ENCODE results near the gene ULK1. TPM values are rescaled to one million over a fixed set of nuclear protein-coding genes. Genes with fewer than 3 reads are reported as not detected.

Gene ULK1
- total and polyA plus RNA-seq, 3 donors from 2014 or later, result 29.2 to 53.5 (median 49.9) TPM

DNA sequence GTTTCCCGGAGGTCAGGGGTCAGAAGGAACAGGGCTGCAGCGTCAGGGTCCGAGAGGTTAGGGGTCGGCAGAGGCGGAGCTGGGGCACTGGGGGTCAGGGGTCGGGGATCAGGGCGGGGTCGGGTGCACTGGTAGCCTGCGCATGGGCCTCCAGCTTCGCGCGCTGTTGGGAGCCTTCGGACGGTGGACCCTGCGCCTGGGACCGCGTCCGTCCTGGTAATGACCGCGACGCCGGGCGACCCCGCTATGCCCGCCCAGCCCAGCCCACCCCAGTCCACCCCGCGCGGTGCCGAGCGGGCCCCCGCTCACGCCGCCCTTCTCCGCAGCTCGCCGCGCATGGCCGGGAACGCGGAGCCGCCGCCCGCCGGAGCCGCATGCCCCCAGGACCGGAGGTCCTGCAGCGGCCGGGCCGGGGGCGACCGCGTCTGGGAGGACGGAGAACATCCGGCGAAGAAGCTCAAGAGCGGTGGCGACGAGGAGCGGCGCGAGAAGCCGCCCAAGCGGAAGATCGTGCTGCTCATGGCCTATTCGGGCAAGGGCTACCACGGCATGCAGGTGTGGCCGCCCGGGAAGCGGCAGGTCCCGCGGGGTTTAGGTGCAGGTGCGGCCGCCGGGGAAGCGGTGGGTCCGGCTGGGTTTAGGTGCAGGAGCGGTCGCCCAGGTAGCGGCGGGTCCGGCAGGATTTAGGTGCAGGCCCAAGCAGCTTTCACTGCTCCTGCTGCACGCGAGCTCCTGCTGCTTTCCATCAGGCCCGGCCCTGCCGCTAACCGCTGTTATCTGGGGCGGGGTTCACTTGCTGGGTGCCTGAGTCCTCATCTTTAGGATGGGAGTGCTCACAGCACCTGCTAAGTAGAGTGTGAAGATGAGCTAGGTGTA lies 35.4 kb downstream of the ULK1 start:
- TF ChIP-seq, protein P1, sequence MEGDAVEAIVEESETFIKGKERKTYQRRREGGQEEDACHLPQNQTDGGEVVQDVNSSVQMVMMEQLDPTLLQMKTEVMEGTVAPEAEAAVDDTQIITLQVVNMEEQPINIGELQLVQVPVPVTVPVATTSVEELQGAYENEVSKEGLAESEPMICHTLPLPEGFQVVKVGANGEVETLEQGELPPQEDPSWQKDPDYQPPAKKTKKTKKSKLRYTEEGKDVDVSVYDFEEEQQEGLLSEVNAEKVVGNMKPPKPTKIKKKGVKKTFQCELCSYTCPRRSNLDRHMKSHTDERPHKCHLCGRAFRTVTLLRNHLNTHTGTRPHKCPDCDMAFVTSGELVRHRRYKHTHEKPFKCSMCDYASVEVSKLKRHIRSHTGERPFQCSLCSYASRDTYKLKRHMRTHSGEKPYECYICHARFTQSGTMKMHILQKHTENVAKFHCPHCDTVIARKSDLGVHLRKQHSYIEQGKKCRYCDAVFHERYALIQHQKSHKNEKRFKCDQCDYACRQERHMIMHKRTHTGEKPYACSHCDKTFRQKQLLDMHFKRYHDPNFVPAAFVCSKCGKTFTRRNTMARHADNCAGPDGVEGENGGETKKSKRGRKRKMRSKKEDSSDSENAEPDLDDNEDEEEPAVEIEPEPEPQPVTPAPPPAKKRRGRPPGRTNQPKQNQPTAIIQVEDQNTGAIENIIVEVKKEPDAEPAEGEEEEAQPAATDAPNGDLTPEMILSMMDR (IDR thresholded peaks at IDR 0.05), result no peak
- TF ChIP-seq POLR2A (IDR thresholded peaks at IDR 0.05), result no peak
- intact Hi-C loops (cut with DNase I; ENCODE audit: low total_unique reads), result no loop called here
- peak overlapping the region; percentile 65 to 81 for H3K4me3 ChIP-seq
- H3K9me3 ChIP-seq, result no peaks in the 10 kb centered on the region
- H3K27me3 ChIP-seq, result no peaks in the 10 kb centered on the region
- H3K36me3 ChIP-seq (ENCODE audit: low read depth, missing control alignments), result no peaks in the 10 kb centered on the region
- DNase-seq, result peak; percentile 53
- H3K4me1 ChIP-seq, result peaks cover 3% of the 10 kb centered on the region
- WGBS, 2 donors, result 1% methylated on average over 30 to 34 of the region's 87 CpGs
- H3K27ac ChIP-seq, result no peak overlapping the region

DNA sequence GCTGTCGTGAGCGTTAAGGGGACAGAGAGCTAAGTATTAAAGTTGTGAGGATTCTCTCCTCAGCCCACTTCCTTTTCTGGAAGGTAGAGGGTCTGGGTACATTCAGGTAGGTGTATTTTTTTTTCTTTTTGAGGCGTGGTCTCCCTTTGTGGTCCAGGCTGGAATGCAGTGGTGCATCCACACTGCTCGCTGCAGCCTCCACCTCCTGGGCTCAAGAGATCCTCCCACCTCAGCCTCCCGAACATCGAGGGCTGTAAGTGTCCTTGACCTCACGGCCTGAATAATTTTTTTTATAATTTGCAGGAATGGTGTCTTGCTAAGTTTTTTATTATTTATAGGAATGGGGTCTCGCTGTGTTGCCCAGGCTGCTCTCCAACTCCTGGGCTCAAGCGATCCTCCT lies 36.1 kb downstream of the ULK1 start:
- Histone ChIP-seq H3K27ac (no peak overlapping the region), H3K4me3 (peak overlapping the region; percentile 65 to 81), H3K9me3 (no peaks in the 10 kb centered on the region), H3K36me3 (ENCODE audit: low read depth, missing control alignments) (no peaks in the 10 kb centered on the region), H3K27me3 (no peaks in the 10 kb centered on the region), H3K4me1 (peaks cover 3% of the 10 kb centered on the region)
- TF ChIP-seq, protein P1 (IDR thresholded peaks at IDR 0.05), result no peak
- no peak for DNase-seq
- intact Hi-C loops (cut with DNase I; ENCODE audit: low total_unique reads), result no loop called here
- 52 to 58% methylated on average over 9 of the region's 9 CpGs for WGBS, 2 donors

DNA sequence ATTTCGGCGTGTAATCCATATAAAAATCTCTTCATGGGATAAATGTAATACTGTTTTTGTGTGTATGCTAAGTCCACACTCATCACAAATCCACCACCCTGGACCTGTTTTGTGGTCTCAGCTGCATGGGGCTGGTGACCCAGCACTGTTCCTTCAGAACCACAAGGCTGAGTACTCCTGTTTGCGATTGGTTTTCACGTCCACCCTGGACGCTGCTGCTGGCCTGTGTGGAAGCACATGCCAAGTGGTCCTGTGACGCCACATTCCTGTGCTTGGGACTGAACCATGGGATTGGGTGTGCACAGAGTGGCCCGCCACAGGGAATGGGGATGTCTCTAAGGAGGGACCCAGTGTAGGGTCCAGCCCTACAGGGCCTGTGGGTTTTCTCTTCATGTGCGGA lies 39.0 kb downstream of the ULK1 start:
- H3K27me3 ChIP-seq, result no peaks in the 10 kb centered on the region
- no peak overlapping the region for H3K4me3 ChIP-seq
- intact Hi-C loops (cut with DNase I; ENCODE audit: low total_unique reads), result no loop called here
- no peak for TF ChIP-seq POLR2A (IDR thresholded peaks at IDR 0.05)
- TF ChIP-seq, protein P1 (IDR thresholded peaks at IDR 0.05), result no peak
- H3K36me3 ChIP-seq (ENCODE audit: low read depth, missing control alignments), result no peaks in the 10 kb centered on the region
- H3K4me1 ChIP-seq, result peaks cover 3% of the 10 kb centered on the region
- no peak overlapping the region for H3K27ac ChIP-seq
- H3K9me3 ChIP-seq, result no peaks in the 10 kb centered on the region
- 93 to 95% methylated on average over 8 of the region's 8 CpGs for WGBS, 2 donors
- DNase-seq, result no peak

DNA sequence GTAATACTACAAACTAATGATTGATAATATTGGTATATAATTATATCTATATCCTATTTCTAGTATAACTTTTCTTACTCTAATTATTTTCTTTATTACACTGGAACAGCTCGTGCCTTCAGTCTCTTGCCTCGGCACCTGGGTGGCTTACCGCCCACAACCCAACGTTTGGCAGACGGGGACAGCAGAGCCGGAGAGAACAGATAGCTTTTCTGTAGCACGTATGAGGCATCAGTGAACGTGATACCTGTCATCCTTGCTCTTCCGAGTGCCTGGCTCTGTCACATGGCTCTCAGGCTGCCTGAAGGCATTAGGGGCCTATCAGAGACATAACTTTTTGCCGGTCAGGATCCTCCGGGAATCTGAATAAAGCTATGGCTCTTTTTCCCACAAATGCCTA lies 40.1 kb downstream of the ULK1 start:
- H3K9me3 ChIP-seq, result no peaks in the 10 kb centered on the region
- H3K4me3 ChIP-seq, result no peak overlapping the region
- H3K4me1 ChIP-seq, result peaks cover 3% of the 10 kb centered on the region
- TF ChIP-seq POLR2A (IDR thresholded peaks at IDR 0.05), result no peak
- TF ChIP-seq, protein P1 (IDR thresholded peaks at IDR 0.05), result no peak
- no peak overlapping the region for H3K27ac ChIP-seq
- WGBS, 2 donors, result 88 to 91% methylated on average over 11 of the region's 11 CpGs
- intact Hi-C loops (cut with DNase I; ENCODE audit: low total_unique reads), result no loop called here
- H3K27me3 ChIP-seq, result no peaks in the 10 kb centered on the region
- no peak for DNase-seq
- no peaks in the 10 kb centered on the region for H3K36me3 ChIP-seq (ENCODE audit: low read depth, missing control alignments)

GRCh38 chr12:131938082-131938481 lies 43.7 kb downstream of the ULK1 start:
- H3K36me3 ChIP-seq (ENCODE audit: low read depth, missing control alignments), result no peaks in the 10 kb centered on the region
- WGBS, 2 donors, result 75 to 77% methylated on average over 7 of the region's 7 CpGs
- TF ChIP-seq, protein P1 (IDR thresholded peaks at IDR 0.05), result no peak
- TF ChIP-seq POLR2A (IDR thresholded peaks at IDR 0.05), result no peak
- no peaks in the 10 kb centered on the region for H3K4me1 ChIP-seq
- no peaks in the 10 kb centered on the region for H3K9me3 ChIP-seq
- no peak overlapping the region for H3K27ac ChIP-seq
- no peak for DNase-seq
- intact Hi-C loops (cut with DNase I; ENCODE audit: low total_unique reads), result no loop called here
- no peaks in the 10 kb centered on the region for H3K27me3 ChIP-seq
- H3K4me3 ChIP-seq, result no peak overlapping the region
